Mammary epithelial cell (primary cell): ENCODE results near the gene KDELR1.

Experiments
- EZH2 ChIP-seq: IDR thresholded peaks from 2 replicates; pipeline ENCODE4 v1.6.1; 2012; ENCODE audit warnings: low read length, inconsistent platforms, borderline replicate concordance
- TF ChIP-seq, protein P1 (sequence below), 2 donors: IDR thresholded peaks in 1 of 2; conservative IDR thresholded peaks in 1 of 2; 2 replicates each; pipeline ENCODE4 v1.5.1; 2011 to 2012; ENCODE audit warnings: inconsistent platforms in 2 of 2, low read length in 2 of 2, mild to moderate bottlenecking in 2 of 2, control low read depth in 1 of 2, low read depth in 1 of 2; ENCODE audit not compliant: insufficient read depth in 1 of 2; ENCODE audit errors: extremely low read depth in 1 of 2

GRCh38 chr19:48413879-48414587 lies 22.7 kb upstream of the KDELR1 start:
- TF ChIP-seq, protein P1, sequence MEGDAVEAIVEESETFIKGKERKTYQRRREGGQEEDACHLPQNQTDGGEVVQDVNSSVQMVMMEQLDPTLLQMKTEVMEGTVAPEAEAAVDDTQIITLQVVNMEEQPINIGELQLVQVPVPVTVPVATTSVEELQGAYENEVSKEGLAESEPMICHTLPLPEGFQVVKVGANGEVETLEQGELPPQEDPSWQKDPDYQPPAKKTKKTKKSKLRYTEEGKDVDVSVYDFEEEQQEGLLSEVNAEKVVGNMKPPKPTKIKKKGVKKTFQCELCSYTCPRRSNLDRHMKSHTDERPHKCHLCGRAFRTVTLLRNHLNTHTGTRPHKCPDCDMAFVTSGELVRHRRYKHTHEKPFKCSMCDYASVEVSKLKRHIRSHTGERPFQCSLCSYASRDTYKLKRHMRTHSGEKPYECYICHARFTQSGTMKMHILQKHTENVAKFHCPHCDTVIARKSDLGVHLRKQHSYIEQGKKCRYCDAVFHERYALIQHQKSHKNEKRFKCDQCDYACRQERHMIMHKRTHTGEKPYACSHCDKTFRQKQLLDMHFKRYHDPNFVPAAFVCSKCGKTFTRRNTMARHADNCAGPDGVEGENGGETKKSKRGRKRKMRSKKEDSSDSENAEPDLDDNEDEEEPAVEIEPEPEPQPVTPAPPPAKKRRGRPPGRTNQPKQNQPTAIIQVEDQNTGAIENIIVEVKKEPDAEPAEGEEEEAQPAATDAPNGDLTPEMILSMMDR (conservative IDR thresholded peaks at IDR 0.05 in 1 of 2, IDR thresholded peaks at IDR 0.05 in 1 of 2; ENCODE audit: extremely low read depth in 1 of 2, insufficient read depth in 1 of 2, low read depth in 1 of 2, low read length in 2 of 2) = no peak
- no peak for TF ChIP-seq EZH2
